Muscle of leg (tissue), 11 donors: ENCODE results near the gene AKR1B1. TPM values are rescaled to one million over a fixed set of nuclear protein-coding genes. Genes with fewer than 3 reads are reported as not detected.

ENCODE experiments used
- DNase-seq: peaks from one replicate; pipeline ENCODE4 v3.0.0; 2013
- H3K27ac ChIP-seq: one replicate; pipeline ENCODE4 v1.5.1; 2013; ENCODE audit warnings: mild to moderate bottlenecking, low read length, control low read depth
- H3K27me3 ChIP-seq: one replicate; pipeline ENCODE4 v1.6.1; 2013; ENCODE audit warnings: low read length; ENCODE audit not compliant: control insufficient read depth, insufficient read depth
- H3K36me3 ChIP-seq: one replicate; pipeline ENCODE4 v1.6.1; 2013; ENCODE audit warnings: low read length; ENCODE audit not compliant: control insufficient read depth, insufficient read depth
- H3K4me1 ChIP-seq: one replicate; pipeline ENCODE4 v1.6.1; 2013; ENCODE audit warnings: low read length; ENCODE audit not compliant: control insufficient read depth, insufficient read depth
- H3K4me3 ChIP-seq: one replicate; pipeline ENCODE4 v1.5.1; 2013; ENCODE audit warnings: low read length, control low read depth
- H3K9me3 ChIP-seq: replicated peaks from 2 replicates; pipeline ENCODE4 v1.6.1; 2013; ENCODE audit warnings: low read depth, low read length; ENCODE audit not compliant: control insufficient read depth
- WGBS: methylation state at CpG from one replicate; pipeline ENCODE4 v1.1.5; 2013; ENCODE audit warnings: missing lambda C conversion rate; ENCODE audit not compliant: insufficient coverage; 5-methylcytosine and 5-hydroxymethylcytosine counted together
- polyA plus RNA-seq, 8 donors: library from polyadenylated mRNA; unstranded; fragments of 120-200 nt; gene quantifications; one replicate each; pipeline versions ENCODE4 v1.2.1 to v1.2.3, GENCODE V29; 2013; ENCODE audit warnings: inconsistent platforms in 1 of 8, low replicate concordance in 1 of 8; ENCODE audit not compliant: insufficient read length in 8 of 8, insufficient read depth in 1 of 8
- total RNA-seq: library from RNA; stranded (reverse); fragments of 120-200 nt; gene quantifications from one replicate; pipeline ENCODE4 v1.2.4, GENCODE V29; 2013

Gene AKR1B1
- total and polyA plus RNA-seq, 9 donors: 44.8 to 136 (median 117) TPM

DNA sequence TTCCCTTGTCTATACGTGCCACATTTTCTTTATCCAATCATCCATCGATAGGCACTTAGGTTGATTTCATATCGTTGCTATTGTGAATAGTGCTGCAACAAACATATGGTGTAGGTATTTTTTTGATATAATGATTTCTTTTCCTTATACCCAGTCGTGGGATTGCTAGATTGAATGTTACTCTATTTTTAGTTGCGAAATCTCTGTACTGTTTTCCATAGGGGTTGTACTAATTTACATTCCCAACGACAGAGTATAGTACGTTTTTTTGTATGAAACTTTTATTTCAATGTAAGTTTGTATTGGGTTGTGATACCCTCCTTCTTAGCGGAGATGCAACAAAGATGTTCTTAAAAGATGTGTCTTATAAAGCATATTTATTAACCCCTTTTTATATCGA lies 30.0 kb downstream of the AKR1B1 start:
- Histone ChIP-seq H3K9me3 (no peaks in the 10 kb centered on the region), H3K4me1 (peaks cover 8% of the 10 kb centered on the region), H3K27ac (no peak overlapping the region), H3K27me3 (no peaks in the 10 kb centered on the region), H3K36me3 (no peaks in the 10 kb centered on the region), H3K4me3 (no peak overlapping the region)
- no peak for DNase-seq
- WGBS: no CpG with 5 or more reads among the region's 9 CpGs

DNA sequence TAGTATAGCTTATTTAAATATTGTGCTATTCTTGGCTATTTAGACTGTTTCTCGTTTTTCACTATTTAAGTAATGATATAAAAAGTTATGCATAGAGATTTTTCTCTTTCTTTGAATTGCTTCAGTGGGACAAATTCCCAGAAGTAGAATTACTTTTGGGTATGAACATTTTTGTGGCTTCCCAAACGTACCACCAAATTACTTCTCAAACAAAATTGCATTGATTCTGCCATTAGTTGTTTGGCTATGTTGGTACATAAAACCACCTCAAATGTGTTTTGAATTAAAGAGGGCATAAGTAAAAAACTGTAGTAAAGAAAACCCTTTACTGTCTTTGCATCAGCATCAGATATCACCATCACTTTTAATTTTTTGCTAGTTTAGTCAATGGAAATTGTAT lies 31.0 kb downstream of the AKR1B1 start:
- no CpG with 5 or more reads among the region's 2 CpGs for WGBS
- H3K27me3 ChIP-seq: no peaks in the 10 kb centered on the region
- H3K4me3 ChIP-seq: no peak overlapping the region
- H3K4me1 ChIP-seq: peaks cover 6% of the 10 kb centered on the region
- no peak overlapping the region for H3K27ac ChIP-seq
- H3K9me3 ChIP-seq: no peaks in the 10 kb centered on the region
- H3K36me3 ChIP-seq: no peaks in the 10 kb centered on the region
- DNase-seq: no peak

DNA sequence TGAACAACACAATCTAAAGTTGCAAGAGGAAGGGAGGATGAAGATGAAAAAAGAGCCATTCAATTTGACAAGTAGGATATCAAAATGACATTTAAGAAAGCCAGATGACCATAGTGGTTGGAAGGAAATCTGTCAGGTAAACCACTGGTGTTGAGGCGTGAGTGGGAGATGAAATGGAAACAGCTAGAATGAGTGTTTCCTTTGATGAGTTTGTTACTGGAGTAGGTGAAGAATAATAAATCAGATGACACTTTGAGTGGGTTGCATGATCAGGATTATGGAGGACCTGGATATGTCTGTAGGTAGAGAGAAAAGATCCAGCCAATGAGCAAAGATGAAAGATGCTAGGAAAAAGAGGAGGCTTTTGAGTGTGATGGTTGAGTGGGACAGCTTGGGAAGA lies 33.1 kb downstream of the AKR1B1 start:
- no peak overlapping the region for H3K27ac ChIP-seq
- no peaks in the 10 kb centered on the region for H3K27me3 ChIP-seq
- 77% methylated on average over 1 of the region's 1 CpG for WGBS
- DNase-seq: no peak
- H3K9me3 ChIP-seq: no peaks in the 10 kb centered on the region
- H3K4me3 ChIP-seq: no peak overlapping the region
- peaks cover 17% of the 10 kb centered on the region for H3K4me1 ChIP-seq
- H3K36me3 ChIP-seq: no peaks in the 10 kb centered on the region

DNA sequence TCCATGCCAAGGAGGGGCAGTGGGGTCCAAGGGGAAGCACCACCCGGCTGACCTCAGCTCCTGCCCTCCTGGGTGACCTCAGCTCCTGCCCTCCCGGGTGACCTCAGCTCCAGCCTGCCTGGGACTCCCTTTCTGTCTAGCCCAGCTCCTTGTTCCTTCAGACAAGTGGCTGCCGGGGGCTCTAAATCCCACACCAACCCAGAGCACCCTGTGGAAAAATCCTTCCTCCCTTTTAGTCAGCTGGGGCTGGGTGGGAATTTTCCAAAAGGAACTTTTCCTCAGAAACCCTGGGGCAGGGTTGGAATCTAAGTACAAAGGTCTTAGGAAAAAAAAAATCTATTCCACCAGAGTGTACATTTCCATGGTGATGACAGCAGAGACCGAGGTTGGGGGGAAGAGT lies 36.3 kb downstream of the AKR1B1 start:
- no peaks in the 10 kb centered on the region for H3K9me3 ChIP-seq
- 49% methylated on average over 2 of the region's 4 CpGs for WGBS
- no peak overlapping the region for H3K27ac ChIP-seq
- H3K4me3 ChIP-seq: no peak overlapping the region
- H3K36me3 ChIP-seq: no peaks in the 10 kb centered on the region
- DNase-seq: no peak
- peaks cover 21% of the 10 kb centered on the region for H3K4me1 ChIP-seq
- H3K27me3 ChIP-seq: no peaks in the 10 kb centered on the region

DNA sequence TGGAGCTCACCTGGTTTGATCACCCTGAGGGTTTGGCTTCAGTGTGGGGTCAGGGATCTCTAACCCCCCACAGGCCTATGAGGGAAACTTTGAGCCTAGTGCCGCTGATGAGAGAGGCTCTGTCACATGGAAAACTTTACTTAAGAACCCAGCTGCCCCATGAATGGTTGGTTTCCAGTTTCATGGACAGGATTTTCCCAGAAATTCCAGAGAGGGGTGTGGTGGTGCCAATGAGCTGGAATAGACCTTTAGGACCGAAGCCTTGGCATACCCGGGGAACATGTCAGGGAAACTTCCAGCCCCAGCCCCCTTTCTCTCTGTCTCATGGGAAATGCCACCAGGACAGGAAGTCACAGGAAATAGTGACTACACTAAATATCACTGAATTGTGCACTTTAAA lies 36.9 kb downstream of the AKR1B1 start:
- peak overlapping the region; percentile 9 for H3K27ac ChIP-seq
- WGBS: no CpG with 5 or more reads among the region's 3 CpGs

DNA sequence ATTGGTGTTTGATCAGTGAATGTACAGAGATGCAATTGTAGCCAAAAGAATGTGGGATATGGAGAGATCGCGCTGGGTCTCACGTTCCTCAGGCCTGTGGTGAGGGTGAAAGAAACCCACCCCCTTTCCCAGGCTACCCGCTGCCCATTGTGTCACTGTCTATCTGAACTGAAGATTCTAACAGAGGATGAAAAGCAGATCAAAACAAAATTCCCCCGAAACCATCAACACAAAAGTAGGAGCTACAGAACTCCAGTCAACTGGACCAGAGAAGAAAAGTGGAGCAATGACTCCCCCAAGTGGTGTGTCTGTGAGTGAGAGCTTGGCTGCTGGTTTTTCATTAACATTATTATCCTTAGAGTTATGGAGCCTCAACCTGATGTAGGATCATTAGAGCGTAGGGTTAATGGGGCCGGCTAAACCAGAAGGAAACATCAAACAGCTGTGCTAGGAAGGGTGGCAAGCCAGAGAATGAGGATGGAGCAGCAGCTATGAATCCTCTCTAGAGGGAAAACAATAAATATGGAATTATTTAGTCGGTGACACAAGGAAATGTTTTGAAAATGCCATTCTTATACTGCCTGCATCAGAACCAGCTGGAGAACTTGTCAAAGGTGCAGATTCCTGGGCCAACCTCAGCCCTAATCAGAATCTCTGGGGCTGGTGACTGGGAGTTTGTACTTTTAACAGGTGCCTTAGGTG lies 38.3 kb downstream of the AKR1B1 start:
- WGBS: 40% methylated on average over 1 of the region's 8 CpGs
- Histone ChIP-seq H3K4me1 (peaks cover 21% of the 10 kb centered on the region), H3K27ac (no peak overlapping the region), H3K36me3 (no peaks in the 10 kb centered on the region), H3K9me3 (no peaks in the 10 kb centered on the region), H3K4me3 (no peak overlapping the region), H3K27me3 (no peaks in the 10 kb centered on the region)
- peak; percentile 48 for DNase-seq

More for the DNA sequence above, 36.9 kb downstream of the AKR1B1 start:
- H3K4me1 ChIP-seq: peaks cover 21% of the 10 kb centered on the region
- no peak overlapping the region for H3K4me3 ChIP-seq
- no peaks in the 10 kb centered on the region for H3K27me3 ChIP-seq
- H3K36me3 ChIP-seq: no peaks in the 10 kb centered on the region
- peak; percentile 42 for DNase-seq
- no peaks in the 10 kb centered on the region for H3K9me3 ChIP-seq

DNA sequence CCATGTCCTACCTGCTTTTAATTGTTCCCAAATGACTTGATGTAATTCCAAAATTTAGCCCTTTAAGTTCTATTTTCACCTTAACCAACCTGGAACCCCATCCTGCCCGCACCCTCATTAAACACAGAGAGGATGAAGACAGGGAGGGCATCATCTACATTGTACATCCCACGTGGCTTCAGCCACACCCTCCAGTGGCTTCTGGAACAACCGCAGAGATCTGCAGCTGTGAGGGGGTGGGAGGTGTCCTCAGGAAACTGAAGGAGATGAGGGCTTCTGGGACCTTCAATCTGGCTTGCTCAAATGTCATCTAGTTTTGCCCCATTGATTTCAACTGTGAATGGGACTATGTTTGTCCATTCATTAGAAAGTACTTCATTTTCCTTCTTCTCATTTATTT lies 39.0 kb downstream of the AKR1B1 start:
- Histone ChIP-seq H3K9me3 (no peaks in the 10 kb centered on the region), H3K4me1 (peaks cover 21% of the 10 kb centered on the region), H3K36me3 (no peaks in the 10 kb centered on the region), H3K27me3 (no peaks in the 10 kb centered on the region), H3K27ac (no peak overlapping the region), H3K4me3 (no peak overlapping the region)
- no peak for DNase-seq
- WGBS: no CpG with 5 or more reads among the region's 3 CpGs

DNA sequence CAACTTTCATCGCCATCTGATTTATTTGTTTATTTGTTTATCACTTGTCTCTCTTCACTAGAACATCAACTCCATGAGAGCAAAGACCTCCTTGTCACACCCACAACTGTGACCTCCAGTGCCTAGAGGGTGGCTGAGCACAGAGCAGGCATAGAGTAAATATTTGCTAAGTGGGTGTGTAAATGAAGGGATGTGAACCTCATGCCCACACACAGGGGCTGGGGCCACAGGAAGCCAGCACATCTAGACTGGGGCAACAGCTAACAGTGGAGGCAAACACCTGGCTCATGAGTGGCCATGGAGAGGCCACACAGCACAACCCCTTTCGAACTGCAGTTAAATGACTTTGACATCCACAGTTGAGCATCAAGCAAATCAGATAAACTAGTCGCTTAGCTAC lies 39.8 kb downstream of the AKR1B1 start:
- Histone ChIP-seq H3K4me3 (no peak overlapping the region), H3K36me3 (no peaks in the 10 kb centered on the region)
- no CpG with 5 or more reads among the region's 3 CpGs for WGBS

DNA sequence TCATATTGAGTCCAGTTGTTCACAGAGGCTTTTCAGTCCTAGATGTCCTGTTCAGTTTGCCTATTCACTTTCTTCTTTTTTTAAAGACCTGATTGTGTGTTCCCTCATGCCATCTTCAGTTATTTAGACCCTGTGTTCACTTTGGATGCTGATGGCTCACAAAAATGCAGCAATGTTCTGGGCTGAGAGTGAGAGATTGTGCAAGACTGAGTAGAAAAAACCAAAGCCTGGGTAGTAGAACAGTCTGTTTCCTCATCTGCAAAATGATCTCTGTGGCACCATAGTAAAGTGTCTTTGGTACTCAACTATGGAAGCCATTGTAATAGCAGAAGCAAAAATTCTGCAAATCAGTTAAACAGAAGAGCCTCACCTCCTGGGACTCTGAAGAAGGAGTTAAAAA lies 43.2 kb downstream of the AKR1B1 start:
- DNase-seq: no peak
- peaks cover 4% of the 10 kb centered on the region for H3K4me1 ChIP-seq
- no peaks in the 10 kb centered on the region for H3K27me3 ChIP-seq
- H3K36me3 ChIP-seq: no peaks in the 10 kb centered on the region
- no peak overlapping the region for H3K27ac ChIP-seq
- no peak overlapping the region for H3K4me3 ChIP-seq
- no peaks in the 10 kb centered on the region for H3K9me3 ChIP-seq

More for the DNA sequence above, 39.8 kb downstream of the AKR1B1 start:
- Histone ChIP-seq H3K9me3 (no peaks in the 10 kb centered on the region), H3K27ac (no peak overlapping the region), H3K4me1 (peaks cover 21% of the 10 kb centered on the region), H3K27me3 (no peaks in the 10 kb centered on the region)
- no peak for DNase-seq

DNA sequence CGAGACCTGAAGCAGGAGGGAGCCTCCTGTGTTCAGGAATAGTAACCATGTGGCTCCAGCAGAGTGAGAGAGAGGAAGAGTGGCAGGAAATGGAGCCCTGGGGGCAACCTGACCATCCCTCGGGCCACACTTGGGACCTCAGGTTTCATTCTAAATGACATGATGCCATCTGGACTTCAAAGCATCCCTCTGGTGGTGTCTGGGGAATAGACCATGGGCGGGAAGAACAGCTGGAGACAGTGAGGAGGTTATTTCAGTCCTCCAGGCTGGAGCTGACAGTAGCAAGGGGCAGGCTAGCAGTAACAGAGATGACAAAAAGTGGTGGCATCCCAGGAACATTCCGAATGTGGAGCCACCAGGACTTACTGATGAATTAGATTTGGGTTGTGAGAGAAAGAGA lies 44.8 kb downstream of the AKR1B1 start:
- no peak overlapping the region for H3K27ac ChIP-seq
- no peaks in the 10 kb centered on the region for H3K4me1 ChIP-seq
- no peaks in the 10 kb centered on the region for H3K36me3 ChIP-seq
- 59% methylated on average over 4 of the region's 4 CpGs for WGBS
- no peak for DNase-seq
- H3K4me3 ChIP-seq: no peak overlapping the region
- H3K27me3 ChIP-seq: no peaks in the 10 kb centered on the region
- no peaks in the 10 kb centered on the region for H3K9me3 ChIP-seq

DNA sequence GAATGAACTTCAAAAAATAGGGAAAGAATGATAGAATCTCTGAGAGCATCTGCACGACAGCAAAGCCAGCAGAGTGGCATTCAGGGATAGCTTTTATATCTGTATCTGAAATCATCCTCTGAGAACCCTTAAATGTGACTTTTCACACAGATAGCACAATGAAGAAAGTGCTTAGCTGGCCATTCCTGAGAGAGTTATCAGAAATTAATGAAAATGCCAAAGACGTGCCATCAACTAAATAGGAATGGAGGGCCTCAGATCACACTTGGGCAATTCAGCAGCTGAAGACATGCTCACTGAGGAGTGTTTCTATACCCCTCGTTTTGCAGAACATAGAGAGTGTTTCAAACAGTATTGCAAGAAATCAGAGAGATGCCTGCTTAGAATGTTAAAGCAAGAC lies 51.6 kb downstream of the AKR1B1 start:
- WGBS: 77% methylated on average over 3 of the region's 3 CpGs
- Histone ChIP-seq H3K27me3 (no peaks in the 10 kb centered on the region), H3K4me1 (no peaks in the 10 kb centered on the region), H3K4me3 (no peak overlapping the region), H3K27ac (no peak overlapping the region), H3K36me3 (no peaks in the 10 kb centered on the region), H3K9me3 (no peaks in the 10 kb centered on the region)
- no peak for DNase-seq
